Stimulated activated CD4-positive, alpha-beta T cell treated with anti-CD3 and anti-CD28 coated beads, Interleukin-12 subunit alpha, Interleukin-12 subunit beta, amount 100 ng/mL, for 48 hours (primary cell): Measurements from ENCODE around the gene SHLD3.
"Not testable (repeated sequence)": the region's sequence is repeated elsewhere in the genome, so short reads cannot be mapped to it uniquely, and the experiment has no call there.

Experiments used
- DNase-seq, 3 donors: peaks; one replicate each; pipeline ENCODE4 v3.0.0-alpha.2; 2020; ENCODE audit warnings: low read depth in 2 of 3, low spot score in 1 of 3

SHLD3 gene

DNA sequence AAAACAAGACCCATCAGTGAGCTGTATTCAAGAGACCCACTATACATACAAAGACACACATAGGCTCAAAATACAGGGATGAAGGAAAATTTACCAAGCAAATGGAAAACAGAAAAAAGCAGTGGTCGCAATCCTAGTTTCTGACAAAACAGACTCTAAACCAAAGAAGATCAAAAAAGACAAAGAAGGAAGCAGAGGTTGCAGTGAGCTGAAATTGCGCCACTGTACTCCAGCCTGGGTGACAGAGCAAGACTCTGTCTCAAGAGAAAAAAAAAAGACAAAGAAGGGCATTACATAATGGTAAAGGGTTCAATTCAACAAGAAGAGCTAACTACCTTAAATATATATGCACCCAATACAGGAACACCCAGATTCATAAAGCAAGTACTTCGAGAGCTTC, 51.2 kb downstream of the SHLD3 start:
- not testable (repeated sequence) for DNase-seq
